Neural progenitor cell (in vitro differentiated cells): ENCODE results near the gene POFUT1. TPM values are rescaled to one million over a fixed set of nuclear protein-coding genes. Genes with fewer than 3 reads are reported as not detected.
"Not testable (repeated sequence)": the region's sequence is repeated elsewhere in the genome, so short reads cannot be mapped to it uniquely, and the experiment has no call there.

Source experiments
- DNase-seq: peaks from one replicate; pipeline ENCODE4 v3.0.0-alpha.2; 2016; ENCODE audit warnings: low spot score
- H2AFZ ChIP-seq: fragments of 200-600 bp; sonication (generic); replicated peaks from 2 replicates; pipeline ENCODE4 v1.6.1; 2016; ENCODE audit warnings: antibody characterized with exemption
- H3F3A ChIP-seq: fragments of 200-600 bp; sonication (generic); 2 replicates; pipeline ENCODE4 v1.6.1; 2016; ENCODE audit warnings: antibody characterized with exemption, low read depth
- H3K27ac ChIP-seq: fragments of 200-600 bp; sonication (generic); 2 replicates; pipeline ENCODE4 v1.5.1; 2016; ENCODE audit warnings: mild to moderate bottlenecking
- H3K27me3 ChIP-seq: fragments of 200-600 bp; sonication (generic); 2 replicates; pipeline ENCODE4 v1.6.1; 2016; ENCODE audit warnings: mild to moderate bottlenecking, moderate library complexity
- H3K36me3 ChIP-seq: fragments of 200-600 bp; sonication (generic); 2 replicates; pipeline ENCODE4 v1.5.1; 2016
- H3K4me1 ChIP-seq: fragments of 200-600 bp; sonication (generic); 2 replicates; pipeline ENCODE4 v1.6.1; 2016; ENCODE audit warnings: mixed run types
- H3K4me2 ChIP-seq: fragments of 200-600 bp; sonication (generic); 2 replicates; pipeline ENCODE4 v1.6.1; 2016
- H3K4me3 ChIP-seq: fragments of 200-600 bp; sonication (generic); 2 replicates; pipeline ENCODE4 v1.5.1; 2016
- H3K79me2 ChIP-seq: fragments of 200-600 bp; sonication (generic); 2 replicates; pipeline ENCODE4 v1.6.1; 2016; ENCODE audit warnings: low read depth
- H3K9ac ChIP-seq: fragments of 200-600 bp; sonication (generic); 2 replicates; pipeline ENCODE4 v1.6.1; 2016
- H3K9me3 ChIP-seq: fragments of 200-600 bp; sonication (generic); 2 replicates; pipeline ENCODE4 v1.5.1; 2016; ENCODE audit warnings: low read depth
- H4K20me1 ChIP-seq: fragments of 200-600 bp; sonication (generic); 2 replicates; pipeline ENCODE4 v1.6.1; 2016; ENCODE audit warnings: low read depth
- H3K27ac Mint-ChIP-seq: 3 replicates; pipeline ENCODE4 v1.8.0; 2021; ENCODE audit warnings: mixed read lengths
- H3K27me3 Mint-ChIP-seq: 2 replicates; pipeline ENCODE4 v1.8.0; 2022; ENCODE audit warnings: low read depth, mild to moderate bottlenecking, inconsistent platforms, moderate library complexity, mixed read lengths; ENCODE audit not compliant: insufficient read depth
- H3K36me3 Mint-ChIP-seq: 3 replicates; pipeline ENCODE4 v1.8.0; 2021; ENCODE audit warnings: mixed read lengths
- H3K4me1 Mint-ChIP-seq: 3 replicates; pipeline ENCODE4 v1.8.0; 2021; ENCODE audit warnings: mixed read lengths
- H3K4me3 Mint-ChIP-seq: 3 replicates; pipeline ENCODE4 v1.8.0; 2021; ENCODE audit warnings: mild to moderate bottlenecking, moderate library complexity, mixed read lengths
- H3K9me3 Mint-ChIP-seq: 3 replicates; pipeline ENCODE4 v1.8.0; 2020; ENCODE audit warnings: mixed read lengths
- CTCF ChIP-seq: fragments of 200-600 bp; sonication (generic); IDR thresholded peaks from 2 replicates; pipeline ENCODE4 v1.5.1; 2017; ENCODE audit warnings: antibody characterized with exemption, mild to moderate bottlenecking
- EZH2 ChIP-seq: fragments of 200-600 bp; sonication (generic); IDR thresholded peaks from 2 replicates; pipeline ENCODE4 v1.6.1; 2017; ENCODE audit warnings: antibody characterized with exemption, mild to moderate bottlenecking, moderate library complexity
- EZH2phosphoT487 ChIP-seq: fragments of 200-600 bp; sonication (generic); IDR thresholded peaks from 2 replicates; pipeline ENCODE4 v1.6.1; 2017; ENCODE audit warnings: antibody characterized with exemption
- total RNA-seq: library from RNA; depleted of rRNA; stranded (reverse); fragments of >200 nt; gene quantifications from 2 replicates; pipeline ENCODE4 v1.2.3, GENCODE V29; 2015; ENCODE audit warnings: low replicate concordance

Gene POFUT1
- total RNA-seq, 1 donor from 2014 or later = 22.3 TPM

- no peaks in the 10 kb centered on the region for H3K36me3 Mint-ChIP-seq
- H3K27me3 Mint-ChIP-seq = peaks cover 7% of the 10 kb centered on the region
- Histone ChIP-seq H2AFZ (no peak overlapping the region), H3K9me3 (no peaks in the 10 kb centered on the region), H3K36me3 (no peaks in the 10 kb centered on the region), H3K27ac (no peak overlapping the region), H3F3A (peaks cover 5% of the 10 kb centered on the region), H3K4me3 (no peak overlapping the region), H3K4me2 (no peak overlapping the region), H3K9ac (no peak overlapping the region), H4K20me1 (peaks cover 5% of the 10 kb centered on the region), H3K27me3 (peaks cover 22% of the 10 kb centered on the region), H3K4me1 (peaks cover 7% of the 10 kb centered on the region), H3K79me2 (peaks cover 17% of the 10 kb centered on the region)
- H3K9me3 Mint-ChIP-seq = no peaks in the 10 kb centered on the region
- no peak for DNase-seq
- TF ChIP-seq CTCF (no peak), EZH2phosphoT487 (no peak), EZH2 (no peak)
- peak overlapping the region; percentile 46 for H3K4me3 Mint-ChIP-seq
- peaks cover 15% of the 10 kb centered on the region for H3K4me1 Mint-ChIP-seq
- H3K27ac Mint-ChIP-seq = no peak overlapping the region
Measured at GRCh38 chr20:32274359-32274758, 66.7 kb downstream of the POFUT1 start.

- H3K9me3 ChIP-seq, H3K27me3 Mint-ChIP-seq, H3K36me3 ChIP-seq, H4K20me1 ChIP-seq, H3K4me3 Mint-ChIP-seq, H3K9me3 Mint-ChIP-seq, H3K27ac ChIP-seq, DNase-seq, H2AFZ ChIP-seq, H3K9ac ChIP-seq, H3F3A ChIP-seq, H3K4me3 ChIP-seq, H3K4me1 ChIP-seq, H3K4me2 ChIP-seq, H3K27ac Mint-ChIP-seq, H3K36me3 Mint-ChIP-seq: not testable (repeated sequence)
- peaks cover 15% of the 10 kb centered on the region for H3K4me1 Mint-ChIP-seq
- peaks cover 22% of the 10 kb centered on the region for H3K27me3 ChIP-seq
- H3K79me2 ChIP-seq = peaks cover 25% of the 10 kb centered on the region
Measured at GRCh38 chr20:32275163-32275562, 67.5 kb downstream of the POFUT1 start.

GRCh38 chr20:32277361-32278198 is 69.9 kb downstream of the POFUT1 start, which contains the start of gene KIF3B:
Gene KIF3B (plus strand): TSS chr20:32277651. CDS start chr20:32309778, 32,127 bp downstream.
- peak; percentile 91 for DNase-seq
- Histone ChIP-seq H3K4me1 (peaks cover 7% of the 10 kb centered on the region), H3K79me2 (peaks cover 36% of the 10 kb centered on the region), H2AFZ (peak within 1 kb of the TSS; percentile 95), H3K4me3 (peak within 1 kb of the TSS; percentile 85), H3F3A (peaks cover 5% of the 10 kb centered on the region), H3K27ac (no peak within 1 kb of the TSS), H3K36me3 (no peaks in the 10 kb centered on the region), H4K20me1 (peaks cover 10% of the 10 kb centered on the region), H3K27me3 (peaks cover 19% of the 10 kb centered on the region), H3K4me2 (peak within 1 kb of the TSS; percentile 82), H3K9me3 (no peaks in the 10 kb centered on the region), H3K9ac (peak within 1 kb of the TSS; percentile 66)
- Mint-ChIP-seq H3K4me1 (peaks cover 12% of the 10 kb centered on the region), H3K36me3 (no peaks in the 10 kb centered on the region), H3K27me3 (peaks cover 4% of the 10 kb centered on the region), H3K9me3 (no peaks in the 10 kb centered on the region), H3K4me3 (peak within 1 kb of the TSS; percentile 90), H3K27ac (peak within 1 kb of the TSS; percentile 62)
- TF ChIP-seq CTCF = no peak
- TF ChIP-seq EZH2phosphoT487 = no peak
- no peak for TF ChIP-seq EZH2

- H3K9me3 ChIP-seq = no peaks in the 10 kb centered on the region
- H2AFZ ChIP-seq = no peak overlapping the region
- peaks cover 39% of the 10 kb centered on the region for H3K79me2 ChIP-seq
- DNase-seq = no peak
- no peak overlapping the region for H3K9ac ChIP-seq
- no peak overlapping the region for H3K27ac ChIP-seq
- no peak overlapping the region for H3K27ac Mint-ChIP-seq
- H3K36me3 Mint-ChIP-seq = no peaks in the 10 kb centered on the region
- no peak for TF ChIP-seq EZH2phosphoT487
- TF ChIP-seq CTCF = no peak
- TF ChIP-seq EZH2 = no peak
- H3K36me3 ChIP-seq = no peaks in the 10 kb centered on the region
- no peaks in the 10 kb centered on the region for H3K9me3 Mint-ChIP-seq
- peak overlapping the region; percentile 85 for H3K4me3 ChIP-seq
- peak overlapping the region; percentile 90 for H3K4me3 Mint-ChIP-seq
- peaks cover 10% of the 10 kb centered on the region for H4K20me1 ChIP-seq
- H3K27me3 Mint-ChIP-seq = peaks cover 4% of the 10 kb centered on the region
- peaks cover 12% of the 10 kb centered on the region for H3K4me1 Mint-ChIP-seq
- peaks cover 7% of the 10 kb centered on the region for H3K4me1 ChIP-seq
- peak overlapping the region; percentile 82 for H3K4me2 ChIP-seq
- peaks cover 13% of the 10 kb centered on the region for H3K27me3 ChIP-seq
- peaks cover 5% of the 10 kb centered on the region for H3F3A ChIP-seq
Measured at GRCh38 chr20:32278199-32278643, 70.5 kb downstream of the POFUT1 start.
